Pancreas (tissue), 10 donors: ENCODE data around the gene TSPAN9. TPM values are rescaled to one million over a fixed set of nuclear protein-coding genes. Genes with fewer than 3 reads are reported as not detected.
A peak's percentile ranks its signal among the peaks of the same experiment; 100 is the strongest.

Experiments
- ATAC-seq, 4 donors: fragments of 200-7000 bp; cut with Tn5 transposase; one replicate each; pipeline versions ENCODE4 v1.8.0 to v1.9.1; 2020; ENCODE audit warnings: mild to moderate bottlenecking in 4 of 4, moderate library complexity in 4 of 4
- DNase-seq, 6 donors: peaks; one replicate each; pipeline ENCODE4 v3.0.0-alpha.2; 2020
- FAIRE-seq: peaks from 2 replicates; lab custom pipeline; 2012; peaks lifted over from hg19 to GRCh38; lab: Jason Lieb, UNC
- H3K27ac ChIP-seq, 4 donors: fragments of 200-600 bp; sonication (generic); 1 replicate in 3 of 4; 2 replicates in 1 of 4; pipeline versions ENCODE4 v1.5.0 to v1.8.0; 2020
- H3K27me3 ChIP-seq, 4 donors: fragments of 200-600 bp; one replicate each; pipeline ENCODE4 v1.8.0; 2021
- H3K36me3 ChIP-seq, 3 donors: fragments of 200-600 bp; sonication (generic) in 1 of 3; one replicate each; pipeline versions ENCODE4 v1.5.0 to v1.8.0; 2020 to 2021
- H3K4me1 ChIP-seq, 3 donors: fragments of 200-600 bp; one replicate each; pipeline ENCODE4 v1.8.0; 2021
- H3K4me3 ChIP-seq, 4 donors: fragments of 200-600 bp; sonication (generic) in 2 of 4; one replicate each; pipeline versions ENCODE4 v1.5.0 to v1.8.0; 2020 to 2021
- H3K9me3 ChIP-seq, 4 donors: fragments of 200-600 bp; one replicate each; pipeline ENCODE4 v1.8.0; 2021
- WGBS, 2 donors: extraction: QIAGEN DNeasy Blood & Tissue Kit; methylation state at CpG; one replicate each; pipeline ENCODE4 v1.1.7; 2013; 5-methylcytosine and 5-hydroxymethylcytosine counted together
- intact Hi-C, 3 donors: fragments of 100-400 bp; cut with DNase I; formaldehyde crosslinking; loops; one replicate each; pipeline versions ENCODE4 v1.11.1 to v1.14.2; 2022
- polyA plus RNA-seq, 2 donors: library from polyadenylated mRNA; stranded (reverse); fragments of 200-250 nt; gene quantifications; one replicate each; pipeline ENCODE4 v1.2.3, GENCODE V29; 2013
- total RNA-seq, 6 donors: library from RNA; stranded (reverse); fragmentation: NEBNext Ultra II Directional in 4 of 6; extraction: Animal tissue kit (Norgen Biotek cat#: 25700) in 4 of 6; gene quantifications; one replicate each; pipeline versions ENCODE4 v1.2.1 to v1.2.4, GENCODE V29; 2021 to 2023
- TF ChIP-seq, protein P1 (sequence below), 4 donors: fragments of 200-600 bp; sonication (generic) in 3 of 4; IDR thresholded peaks; one replicate each; pipeline versions ENCODE4 v1.5.0 to v1.8.0; 2021; ENCODE audit warnings: antibody characterized with exemption in 4 of 4
- donor health status: healthy with polysubstance abuse.
- donor health status: DM: no; HTN: no; CAD: no; lungs with moderate emphysema.
- donor health status: DM: no; HTN: no; CAD: no.
- donor health status: control.
- donor health status: control.
- donor health status: Bipolar disorder and iron deficiency.
- donor health status: DM: yes; HTN: yes; CAD: no.
- donor health status: DM: no; HTN: no; CAD: no.
- donor health status: DM: no; HTN: no; CAD: no.
- donor health status: DM: yes; HTN: yes; CAD: no.

The TSPAN9 gene
- total and polyA plus RNA-seq, 8 donors = 7.8 to 19.5 (median 13.0) TPM

DNA sequence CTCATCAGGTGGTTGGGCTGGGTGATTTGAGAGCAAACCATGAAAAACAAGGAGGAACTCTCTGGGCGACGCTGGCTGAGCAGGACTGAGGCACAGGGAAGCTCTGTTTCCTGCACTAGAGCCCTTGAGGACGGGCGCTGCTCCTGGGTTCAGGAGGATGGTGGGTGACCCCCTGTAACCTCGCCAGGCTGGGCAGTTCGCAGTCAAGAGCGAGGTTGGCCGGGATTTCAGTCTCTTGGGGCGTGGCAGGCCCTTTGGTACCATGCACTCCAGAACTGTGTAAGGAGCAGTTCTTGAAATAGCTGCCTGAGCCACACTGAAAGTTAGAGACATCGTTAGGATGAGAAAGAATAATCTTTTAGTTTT lies 202.2 kb downstream of the TSPAN9 start:
- Histone ChIP-seq H3K4me3 (no peak overlapping the region), H3K4me1 (no peaks in the 10 kb centered on the region), H3K27me3 (no peaks in the 10 kb centered on the region), H3K9me3 (no peaks in the 10 kb centered on the region), H3K36me3 (peaks cover 0 to 12% (median 0%) of the 10 kb centered on the region in 3 donors), H3K27ac (no peak overlapping the region)
- TF ChIP-seq, protein P1, sequence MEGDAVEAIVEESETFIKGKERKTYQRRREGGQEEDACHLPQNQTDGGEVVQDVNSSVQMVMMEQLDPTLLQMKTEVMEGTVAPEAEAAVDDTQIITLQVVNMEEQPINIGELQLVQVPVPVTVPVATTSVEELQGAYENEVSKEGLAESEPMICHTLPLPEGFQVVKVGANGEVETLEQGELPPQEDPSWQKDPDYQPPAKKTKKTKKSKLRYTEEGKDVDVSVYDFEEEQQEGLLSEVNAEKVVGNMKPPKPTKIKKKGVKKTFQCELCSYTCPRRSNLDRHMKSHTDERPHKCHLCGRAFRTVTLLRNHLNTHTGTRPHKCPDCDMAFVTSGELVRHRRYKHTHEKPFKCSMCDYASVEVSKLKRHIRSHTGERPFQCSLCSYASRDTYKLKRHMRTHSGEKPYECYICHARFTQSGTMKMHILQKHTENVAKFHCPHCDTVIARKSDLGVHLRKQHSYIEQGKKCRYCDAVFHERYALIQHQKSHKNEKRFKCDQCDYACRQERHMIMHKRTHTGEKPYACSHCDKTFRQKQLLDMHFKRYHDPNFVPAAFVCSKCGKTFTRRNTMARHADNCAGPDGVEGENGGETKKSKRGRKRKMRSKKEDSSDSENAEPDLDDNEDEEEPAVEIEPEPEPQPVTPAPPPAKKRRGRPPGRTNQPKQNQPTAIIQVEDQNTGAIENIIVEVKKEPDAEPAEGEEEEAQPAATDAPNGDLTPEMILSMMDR (IDR thresholded peaks at IDR 0.05) = no peak
- ATAC-seq (no peak), DNase-seq (no peak), FAIRE-seq (no peak)
- intact Hi-C loops = loop anchor here in 2 of 3 donors (10.0 kb wide), 2 partner anchors 145 to 205 kb away; partner anchors contain the start of gene TSPAN9 (in 1 of the 2)
- WGBS, 2 donors = 89% methylated on average over 10 of the region's 10 CpGs

DNA sequence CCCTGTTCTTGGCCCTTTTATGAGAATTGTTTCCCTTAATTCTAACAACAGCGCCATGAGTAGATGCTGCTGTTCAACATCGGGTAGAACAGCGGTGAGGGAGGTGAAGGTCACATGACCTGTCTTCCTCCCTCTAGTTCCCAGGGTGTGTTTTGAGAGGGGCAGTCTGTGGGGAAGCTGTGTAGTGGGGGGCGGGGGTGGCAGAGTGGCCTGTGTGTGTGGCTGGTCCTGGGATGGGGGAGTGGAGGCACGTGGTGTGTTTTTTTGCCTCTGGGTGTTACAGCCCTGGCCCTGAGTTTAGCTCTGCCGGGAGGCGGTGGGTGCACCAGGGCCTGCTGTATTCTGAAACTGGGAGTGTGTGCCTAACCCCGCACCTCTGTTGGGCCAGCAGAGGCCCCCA lies 202.7 kb downstream of the TSPAN9 start:
- intact Hi-C loops = loop anchor here in 2 of 3 donors (10.0 kb wide), 2 partner anchors 145 to 205 kb away; partner anchors contain the start of gene TSPAN9 (in 1 of the 2)
- 76 to 93% methylated on average over 8 of the region's 8 CpGs for WGBS, 2 donors
- FAIRE-seq = no peak
- TF ChIP-seq, protein P1 (IDR thresholded peaks at IDR 0.05) = no peak
- Histone ChIP-seq H3K4me3 (no peak overlapping the region), H3K27ac (no peak overlapping the region), H3K9me3 (no peaks in the 10 kb centered on the region), H3K27me3 (no peaks in the 10 kb centered on the region), H3K4me1 (no peaks in the 10 kb centered on the region), H3K36me3 (peaks cover 0 to 12% (median 0%) of the 10 kb centered on the region in 3 donors)
- ATAC-seq = no peak
- no peak for DNase-seq

DNA sequence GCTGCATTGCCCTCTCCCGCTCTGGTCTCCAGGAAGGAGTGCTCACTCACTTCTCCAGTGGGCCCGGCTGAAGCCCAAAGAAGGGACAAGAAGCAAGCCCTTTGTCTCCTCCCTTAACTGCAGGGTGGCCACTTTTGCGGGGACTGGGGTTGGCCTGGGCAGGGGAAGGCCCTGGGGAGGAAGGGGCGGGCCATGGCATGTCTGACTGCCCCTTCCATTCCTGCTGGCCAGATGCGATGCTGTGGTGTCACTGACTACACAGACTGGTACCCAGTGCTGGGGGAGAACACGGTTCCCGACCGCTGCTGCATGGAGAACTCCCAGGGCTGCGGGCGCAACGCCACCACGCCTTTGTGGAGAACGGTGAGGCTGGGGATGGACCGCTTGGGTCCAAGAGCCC lies 203.8 kb downstream of the TSPAN9 start:
- 95 to 97% methylated on average over 14 of the region's 14 CpGs for WGBS, 2 donors
- peak in 1 of 6 donors; percentile 59 for DNase-seq
- ATAC-seq = no peak
- TF ChIP-seq, protein P1 (IDR thresholded peaks at IDR 0.05) = no peak
- no peaks in the 10 kb centered on the region for H3K27me3 ChIP-seq
- no peak overlapping the region for H3K4me3 ChIP-seq
- no peaks in the 10 kb centered on the region for H3K4me1 ChIP-seq
- no peaks in the 10 kb centered on the region for H3K9me3 ChIP-seq
- no peak for FAIRE-seq
- intact Hi-C loops = no loop called here
- peaks cover 0 to 12% (median 0%) of the 10 kb centered on the region in 3 donors for H3K36me3 ChIP-seq
- no peak overlapping the region for H3K27ac ChIP-seq

DNA sequence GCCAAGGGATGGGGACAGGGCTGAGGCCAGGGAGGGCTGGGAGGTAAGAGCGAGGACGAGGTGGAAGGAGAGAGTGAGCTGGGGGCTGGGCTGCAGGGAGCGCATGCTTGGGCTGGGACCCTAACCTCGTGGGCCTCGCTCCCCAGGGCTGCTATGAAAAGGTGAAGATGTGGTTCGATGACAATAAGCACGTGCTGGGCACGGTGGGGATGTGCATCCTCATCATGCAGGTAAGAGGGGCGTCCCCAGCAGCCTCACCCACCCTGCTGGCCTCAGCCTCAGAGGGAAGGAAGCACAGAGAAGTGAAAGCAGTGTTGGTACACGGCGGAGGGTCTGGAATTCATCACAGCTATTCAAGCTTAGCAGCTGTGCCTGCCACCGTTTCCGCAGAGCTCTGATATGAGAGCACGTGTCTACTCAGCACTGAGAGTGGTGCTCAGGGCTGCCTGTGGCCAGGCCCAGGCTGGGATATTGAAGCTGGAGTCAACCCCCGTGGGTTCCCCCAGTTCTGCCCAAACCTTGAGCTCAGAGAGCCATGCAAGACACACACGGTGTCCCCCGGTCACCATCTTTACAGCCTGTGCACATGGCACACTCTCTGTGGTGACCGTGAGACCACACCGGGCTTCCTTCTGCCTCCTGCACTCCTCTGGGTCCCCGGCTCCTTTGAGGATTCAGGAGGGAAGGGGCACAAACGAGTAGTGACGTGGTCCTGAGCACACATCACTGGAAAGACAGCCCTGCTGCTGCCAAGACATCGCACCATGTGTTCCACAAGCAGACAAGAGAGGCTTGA lies 204.6 kb downstream of the TSPAN9 start:
- 86 to 93% methylated on average over 23 of the region's 23 CpGs for WGBS, 2 donors
- Histone ChIP-seq H3K4me3 (no peak overlapping the region), H3K27ac (no peak overlapping the region), H3K9me3 (no peaks in the 10 kb centered on the region), H3K4me1 (no peaks in the 10 kb centered on the region), H3K27me3 (no peaks in the 10 kb centered on the region), H3K36me3 (peaks cover 0 to 12% (median 0%) of the 10 kb centered on the region in 3 donors)
- TF ChIP-seq, protein P1 (IDR thresholded peaks at IDR 0.05) = no peak
- intact Hi-C loops = no loop called here
- DNase-seq = no peak
- no peak for FAIRE-seq
- ATAC-seq = no peak

DNA sequence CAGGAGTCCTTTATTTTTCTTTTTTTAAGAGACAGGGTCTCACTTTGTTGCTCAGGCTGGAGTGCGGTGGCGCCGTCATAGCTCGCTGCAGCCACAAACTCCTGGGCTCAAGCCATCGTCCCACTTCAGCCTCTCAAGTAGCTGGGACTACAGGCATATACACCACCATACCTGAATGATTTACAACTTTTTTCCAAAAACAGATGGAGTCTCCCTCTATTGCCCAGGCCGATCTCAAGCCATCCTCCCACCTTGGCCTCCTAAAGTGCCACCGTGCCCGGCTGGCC lies 205.1 kb downstream of the TSPAN9 start:
- FAIRE-seq = no peak
- TF ChIP-seq, protein P1 (IDR thresholded peaks at IDR 0.05) = no peak
- no peak overlapping the region for H3K27ac ChIP-seq
- no peaks in the 10 kb centered on the region for H3K9me3 ChIP-seq
- H3K4me3 ChIP-seq = no peak overlapping the region
- peaks cover 0 to 12% (median 0%) of the 10 kb centered on the region in 3 donors for H3K36me3 ChIP-seq
- 93 to 94% methylated on average over 8 of the region's 8 CpGs for WGBS, 2 donors
- intact Hi-C loops = no loop called here
- H3K27me3 ChIP-seq = no peaks in the 10 kb centered on the region
- ATAC-seq = no peak
- H3K4me1 ChIP-seq = no peaks in the 10 kb centered on the region
- DNase-seq = no peak
